GM18511 (cell line): ENCODE measurements around the gene ZBED1.
"Not testable (repeated sequence)": the region's sequence is repeated elsewhere in the genome, so short reads cannot be mapped to it uniquely, and the experiment has no call there.

Experiments used
- ATAC-seq: cut with Tn5 transposase; IDR thresholded peaks from one replicate; pipeline ENCODE4 v1.9.1; 2021; ENCODE audit warnings: mild to moderate bottlenecking, moderate library complexity; ENCODE audit not compliant: unreplicated experiment

Gene ZBED1

DNA sequence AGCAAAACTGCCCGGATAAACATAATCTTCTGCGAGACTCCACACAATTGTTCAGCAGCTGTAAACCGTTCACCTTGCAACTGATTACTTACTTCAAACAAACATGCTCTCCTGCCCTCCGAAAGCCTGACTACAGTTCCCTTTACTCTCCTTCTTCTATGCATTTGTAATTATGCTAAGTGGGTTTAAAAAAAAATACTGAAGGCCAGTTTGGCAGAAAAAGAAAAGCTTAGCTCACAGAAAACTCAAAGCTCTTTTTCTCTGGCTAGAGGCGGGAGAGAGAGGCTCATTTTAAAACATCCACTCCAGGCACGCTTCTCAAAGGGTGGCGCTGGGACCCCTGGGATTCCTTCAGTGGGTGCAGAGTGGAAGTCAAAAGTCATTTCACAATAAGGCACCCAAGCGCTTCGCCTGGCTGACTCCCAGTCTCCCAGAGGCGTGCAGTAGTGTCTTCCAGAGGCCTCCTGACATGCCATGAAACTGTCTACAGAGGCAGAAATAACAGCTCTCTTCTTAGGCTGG lies 1.9 kb downstream of the ZBED1 start:
- ATAC-seq: no peak

DNA sequence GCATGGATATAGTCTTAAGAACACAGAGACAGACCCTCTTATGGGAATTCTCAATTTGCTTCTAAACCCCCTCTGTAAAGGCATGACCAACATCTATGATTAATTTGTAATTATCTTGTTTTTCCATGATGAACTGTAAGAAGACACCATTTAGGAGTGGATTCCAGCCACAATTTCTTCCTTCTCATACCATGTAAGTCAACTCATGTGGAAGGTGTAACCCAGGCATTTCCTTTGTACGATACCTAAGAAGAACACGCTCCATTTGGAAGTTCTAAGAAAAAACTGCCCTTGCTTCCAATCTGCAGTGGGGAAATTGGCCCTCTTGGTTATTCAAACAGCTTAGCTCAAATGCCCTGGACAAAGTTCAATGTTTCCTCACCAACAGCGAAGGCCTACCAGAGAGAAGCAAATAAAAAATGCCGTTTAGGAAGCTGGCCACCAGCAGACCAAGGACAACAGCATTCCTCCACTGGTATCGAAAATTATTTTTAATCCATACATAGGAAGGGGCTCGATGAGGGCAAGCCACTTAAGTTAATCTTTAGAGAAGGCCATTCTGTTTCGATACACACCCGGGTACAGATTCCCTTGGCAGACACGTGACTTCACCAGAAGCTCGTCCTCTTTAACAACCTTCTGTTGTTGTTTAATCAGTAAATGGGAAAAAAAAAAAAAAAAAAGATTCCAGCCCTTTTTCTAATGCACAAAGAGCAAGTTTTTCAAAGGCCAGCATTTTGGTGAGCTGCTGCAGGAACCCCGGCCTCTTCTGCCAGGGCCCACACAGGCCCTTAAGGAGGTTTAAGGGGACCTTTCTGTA lies 2.6 kb downstream of the ZBED1 start:
- no peak for ATAC-seq

DNA sequence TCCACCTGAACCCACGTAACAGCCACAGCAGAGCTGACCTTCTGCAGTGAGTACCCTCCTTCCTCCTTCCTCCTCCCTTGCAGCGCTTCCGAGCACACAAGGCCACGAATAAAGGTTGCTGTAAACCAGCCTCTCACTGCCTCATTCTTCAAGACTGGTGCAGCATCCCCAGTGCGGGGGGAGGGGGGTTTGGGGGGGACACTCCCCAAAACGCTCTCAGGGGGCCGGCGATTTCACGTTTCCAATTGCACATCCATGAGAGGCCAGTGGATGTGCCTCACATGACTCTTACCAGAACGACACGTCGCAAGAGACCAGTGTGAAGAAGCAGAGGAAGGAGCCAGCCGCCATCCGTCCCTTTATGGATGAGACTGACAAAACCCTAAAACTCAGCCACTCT lies 5.2 kb downstream of the ZBED1 start:
- ATAC-seq: no peak

DNA sequence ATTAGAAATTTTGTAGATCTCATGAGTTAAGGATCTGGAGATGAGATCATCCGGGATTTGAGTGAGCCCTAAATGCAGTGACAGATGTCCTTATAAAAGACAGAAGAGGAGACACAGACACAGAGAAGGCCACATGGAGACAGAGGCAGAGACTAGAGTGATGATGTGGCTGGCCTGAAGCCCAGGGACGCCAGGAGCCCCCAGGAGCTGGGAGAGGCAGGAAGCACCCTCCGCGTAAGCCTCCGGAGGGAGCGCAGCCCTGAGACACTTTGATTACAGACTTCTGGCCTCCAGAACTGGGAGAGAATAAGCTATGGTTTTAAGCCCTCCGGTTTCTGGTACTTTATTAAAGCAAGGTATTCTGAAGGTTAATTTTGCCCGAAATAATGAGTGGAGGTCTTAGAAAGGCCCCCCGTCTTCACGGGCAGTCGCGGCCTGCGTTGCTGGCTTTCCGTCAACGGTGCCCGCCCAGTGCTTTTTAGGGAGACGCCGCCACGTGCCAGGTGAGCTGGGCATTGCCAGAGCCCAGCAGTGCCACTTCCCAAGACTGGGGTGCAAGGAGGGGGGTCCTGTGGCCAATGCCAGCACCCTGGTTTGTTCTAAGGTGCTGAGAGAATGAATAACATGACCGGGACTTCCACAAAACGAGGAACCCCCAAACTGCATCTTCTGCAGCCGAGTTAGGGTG lies 8.1 kb downstream of the ZBED1 start:
- ATAC-seq: no peak

DNA sequence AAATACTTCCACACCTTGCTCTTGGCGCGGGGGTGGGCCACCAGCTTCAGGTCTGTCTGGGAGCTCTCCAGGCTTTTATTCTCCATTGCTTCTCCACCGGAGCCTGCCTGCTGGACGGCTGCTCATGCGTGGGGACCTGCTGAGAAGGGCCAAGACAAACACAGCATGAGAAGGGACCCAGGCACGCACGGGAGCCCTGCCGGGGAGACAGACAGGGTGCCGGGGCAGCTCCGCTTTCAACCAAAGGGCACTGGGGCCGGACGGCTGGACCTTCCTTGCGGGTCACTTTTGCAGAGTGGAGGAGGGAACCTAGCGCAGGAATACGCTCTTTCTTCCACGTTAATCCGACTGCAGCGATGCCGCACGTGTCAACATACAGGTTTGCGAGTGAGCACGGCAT lies 10.1 kb downstream of the ZBED1 start:
- ATAC-seq: no peak

DNA sequence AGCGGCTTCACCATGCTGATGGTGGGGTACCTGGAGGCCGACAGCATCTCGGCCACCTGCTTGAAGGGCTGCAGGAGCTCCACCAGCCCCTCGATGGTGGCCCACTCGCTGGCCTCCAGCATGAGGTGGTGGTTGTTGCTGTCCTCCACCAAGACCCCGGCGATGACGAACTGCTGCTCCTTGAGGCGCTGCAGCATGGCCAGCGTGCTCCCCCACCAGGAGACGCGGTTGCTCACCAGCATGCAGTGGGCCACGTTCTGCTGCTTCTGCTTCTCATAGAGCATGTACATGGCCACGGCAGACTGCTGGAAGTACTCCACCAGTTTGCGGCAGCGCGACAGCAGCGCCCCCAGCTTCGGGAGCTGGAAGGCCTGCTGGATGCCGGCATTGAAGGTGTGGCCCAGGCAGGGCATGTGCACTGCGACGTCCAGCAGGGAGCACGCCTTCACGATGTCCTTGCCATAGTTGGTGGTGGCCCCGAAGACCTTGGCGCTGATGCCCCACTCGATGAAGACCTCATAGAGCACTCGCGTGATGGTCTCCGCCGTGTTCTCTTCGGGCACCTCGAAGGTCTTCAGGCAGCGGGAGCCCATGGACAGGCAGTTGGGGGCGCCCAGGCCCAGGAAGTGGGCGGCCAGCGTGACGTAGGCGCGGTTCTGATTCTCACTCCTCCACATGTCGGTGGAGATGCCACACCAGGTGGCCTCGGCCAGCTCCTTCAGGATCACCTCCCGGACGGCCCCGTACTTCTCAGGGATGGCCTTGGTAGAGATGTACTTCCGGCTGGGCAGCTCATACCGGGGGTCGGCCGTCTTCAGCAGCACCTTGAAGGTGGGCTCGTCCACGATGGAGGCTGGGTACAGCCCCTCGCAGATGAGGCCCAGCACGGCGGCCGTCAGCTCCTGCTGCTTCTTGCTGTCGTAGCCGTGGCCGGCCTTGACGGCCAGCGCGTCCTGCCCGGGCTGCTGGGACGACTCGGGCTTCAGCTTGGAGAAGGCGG lies 11.0 kb downstream of the ZBED1 start:
- no peak for ATAC-seq

DNA sequence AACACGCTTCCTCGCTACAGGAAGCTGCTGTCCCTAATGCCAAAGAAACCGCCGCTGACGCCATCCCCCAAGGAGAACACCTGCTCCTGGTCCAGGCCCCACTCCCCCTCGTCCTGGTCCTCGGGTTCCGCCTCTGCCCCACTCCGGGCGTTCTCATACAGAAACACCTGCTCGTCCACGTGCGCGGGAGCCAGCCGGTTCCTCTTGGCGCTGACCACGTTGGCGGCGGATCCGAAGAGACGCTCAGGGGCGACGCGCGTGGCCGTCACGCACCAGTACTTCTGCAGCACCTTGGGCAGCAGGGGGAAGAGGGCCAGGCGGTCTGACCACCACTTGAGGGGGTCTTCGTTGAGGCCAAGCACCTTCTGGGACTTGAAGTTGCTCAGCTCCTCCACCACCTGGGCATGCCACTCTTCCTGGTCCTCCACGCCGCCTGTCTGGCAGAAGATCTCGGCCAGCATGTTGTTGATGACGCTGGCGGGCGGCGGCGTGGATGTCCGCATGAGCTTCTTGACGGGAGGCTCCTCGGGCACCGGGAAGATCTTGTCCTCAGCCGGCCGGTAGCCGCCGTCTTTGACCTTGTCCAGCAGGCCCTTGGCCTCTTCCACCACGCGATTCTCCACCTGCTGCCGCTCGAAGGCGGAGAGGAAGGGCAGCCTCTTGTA lies 12.0 kb downstream of the ZBED1 start:
- ATAC-seq: no peak

DNA sequence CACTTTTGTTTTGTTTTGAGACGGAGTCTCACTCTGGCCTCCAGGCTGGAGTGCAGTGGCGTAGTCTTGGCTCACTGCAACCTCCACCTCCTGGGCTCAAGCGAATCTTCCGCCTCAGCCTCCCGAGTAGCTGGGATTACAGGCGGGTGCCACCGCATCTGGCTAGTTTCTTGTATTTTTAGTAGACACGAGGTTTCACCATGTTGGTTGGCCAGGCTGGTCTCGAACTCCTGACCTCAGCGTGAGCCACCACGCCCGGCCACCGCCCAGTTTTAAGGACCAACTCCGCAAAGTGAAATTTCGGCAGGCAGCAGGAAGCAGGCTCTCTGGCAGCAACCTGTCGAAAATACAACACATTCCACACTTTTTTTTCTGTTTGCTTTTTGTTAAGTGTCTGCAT lies 13.4 kb downstream of the ZBED1 start:
- ATAC-seq: no peak

DNA sequence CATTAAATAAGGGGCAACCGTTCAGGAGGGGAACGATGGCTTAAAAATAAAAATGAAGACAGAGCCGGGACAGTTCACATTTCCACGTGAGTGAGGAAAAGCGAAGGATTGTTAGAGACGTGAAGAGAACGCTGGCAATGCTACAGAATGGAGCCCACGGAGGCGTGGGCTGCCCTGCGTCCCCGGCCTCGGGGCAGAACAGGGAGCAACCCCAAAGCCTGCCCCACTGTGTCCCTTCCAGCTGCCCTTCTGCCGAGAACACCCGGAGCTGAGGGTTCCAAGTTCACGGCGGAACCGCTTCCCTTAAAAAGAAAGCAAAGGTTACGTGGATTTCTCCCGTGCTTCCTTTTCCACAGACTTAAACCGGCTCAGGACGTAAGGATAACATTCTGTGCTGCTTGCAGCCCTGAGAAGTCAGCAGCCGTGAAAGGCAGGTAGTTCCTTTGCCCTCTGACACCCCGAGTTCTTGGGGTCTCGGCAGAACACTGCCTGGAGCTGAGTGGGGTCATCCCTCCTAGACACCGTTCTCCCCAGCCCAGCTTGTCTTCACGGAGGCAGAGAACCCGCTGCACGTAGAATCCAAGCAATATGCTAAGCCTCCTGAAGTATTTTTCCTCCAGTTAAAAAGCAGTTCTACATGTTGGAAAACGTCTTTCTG lies 14.2 kb downstream of the ZBED1 start:
- no peak for ATAC-seq

DNA sequence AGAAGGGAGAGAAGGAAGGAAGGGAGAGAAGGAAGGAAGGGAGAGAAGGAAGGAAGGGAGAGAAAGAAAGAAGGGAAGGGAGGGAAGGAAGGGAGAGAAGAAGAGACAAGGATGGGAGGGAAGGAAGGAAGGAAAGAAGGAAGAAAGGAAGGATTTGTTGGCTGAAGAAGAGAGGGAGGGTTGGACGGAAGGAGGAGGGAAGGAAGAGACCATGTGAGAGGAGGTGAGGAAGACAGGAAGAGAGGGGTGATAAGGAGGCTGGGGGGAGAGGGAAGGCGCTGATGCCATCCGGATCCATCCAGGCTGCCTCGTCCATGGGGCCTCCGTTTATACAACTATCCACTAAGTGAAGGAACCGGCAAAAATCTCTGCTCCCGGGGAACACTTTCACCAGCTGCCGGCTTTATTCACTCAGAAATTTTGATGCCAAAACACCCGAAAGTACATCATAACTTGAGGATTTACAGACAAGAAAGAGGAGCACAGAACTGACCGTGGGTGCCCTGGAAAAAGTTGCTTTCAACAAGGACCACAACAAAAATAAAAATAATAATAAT lies 14.9 kb downstream of the ZBED1 start:
- no peak for ATAC-seq

DNA sequence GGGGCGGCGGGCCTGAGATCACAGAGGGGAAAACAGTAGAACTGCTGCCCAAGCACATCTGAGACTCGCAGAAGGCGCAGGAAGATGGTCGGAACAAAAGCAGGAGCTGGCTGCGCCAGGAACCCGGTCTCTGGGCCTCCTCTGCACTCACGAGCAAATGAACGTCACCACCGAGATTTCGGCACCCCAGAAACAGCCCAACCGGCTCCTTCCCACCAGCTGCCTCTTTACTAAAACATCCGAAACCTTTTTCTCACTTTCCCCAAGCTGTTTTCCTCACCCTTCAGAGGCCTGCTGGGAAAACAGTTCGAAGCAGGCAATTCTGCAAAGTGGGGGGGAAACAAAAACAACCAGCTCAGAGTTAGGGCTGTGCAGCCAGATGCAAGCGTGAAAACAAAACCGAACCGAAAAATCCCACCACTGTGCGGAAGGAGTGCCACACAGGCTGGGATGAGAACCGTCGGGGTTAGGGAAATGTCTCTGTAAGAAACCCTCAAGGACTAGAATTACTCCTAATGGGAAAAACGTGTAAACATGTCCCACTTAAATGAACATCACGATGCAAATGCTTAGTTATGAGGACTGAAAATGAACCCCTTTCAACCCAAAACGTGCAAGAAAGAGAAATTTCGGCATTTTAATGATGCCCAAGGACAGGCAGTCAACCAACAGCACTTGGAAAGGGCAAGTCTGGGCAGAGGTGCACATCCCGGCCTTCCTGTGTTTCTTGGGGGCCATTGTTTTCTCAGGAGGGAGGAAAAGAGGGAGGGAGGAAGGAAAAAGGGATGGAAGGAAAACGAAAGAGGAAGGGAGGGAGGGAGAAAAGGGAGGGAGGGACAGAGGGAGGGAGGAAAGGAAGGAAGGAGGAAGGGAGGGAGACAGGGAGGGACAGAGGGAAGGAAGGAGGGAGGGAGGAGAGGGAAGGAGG lies 15.8 kb downstream of the ZBED1 start:
- ATAC-seq: no peak

DNA sequence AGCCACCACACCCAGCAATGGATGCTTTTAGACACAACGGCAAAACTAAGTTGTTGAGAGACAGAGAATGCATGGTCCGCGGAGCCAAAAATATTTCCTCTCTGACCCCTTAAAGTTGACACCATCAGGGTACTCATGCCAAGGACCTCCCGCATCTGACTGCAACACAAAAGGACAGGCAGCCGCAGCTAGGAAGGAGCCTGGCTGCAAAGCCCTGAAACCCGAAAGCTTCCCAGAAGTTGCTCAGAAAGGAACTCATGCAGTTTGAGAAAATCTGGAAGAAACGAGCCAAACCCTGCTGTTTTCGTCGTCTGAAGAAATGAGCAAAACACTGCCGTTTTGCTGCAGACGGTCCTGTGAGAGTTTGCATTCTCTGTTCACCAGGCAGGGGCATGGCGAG lies 16.5 kb downstream of the ZBED1 start:
- ATAC-seq: no peak

DNA sequence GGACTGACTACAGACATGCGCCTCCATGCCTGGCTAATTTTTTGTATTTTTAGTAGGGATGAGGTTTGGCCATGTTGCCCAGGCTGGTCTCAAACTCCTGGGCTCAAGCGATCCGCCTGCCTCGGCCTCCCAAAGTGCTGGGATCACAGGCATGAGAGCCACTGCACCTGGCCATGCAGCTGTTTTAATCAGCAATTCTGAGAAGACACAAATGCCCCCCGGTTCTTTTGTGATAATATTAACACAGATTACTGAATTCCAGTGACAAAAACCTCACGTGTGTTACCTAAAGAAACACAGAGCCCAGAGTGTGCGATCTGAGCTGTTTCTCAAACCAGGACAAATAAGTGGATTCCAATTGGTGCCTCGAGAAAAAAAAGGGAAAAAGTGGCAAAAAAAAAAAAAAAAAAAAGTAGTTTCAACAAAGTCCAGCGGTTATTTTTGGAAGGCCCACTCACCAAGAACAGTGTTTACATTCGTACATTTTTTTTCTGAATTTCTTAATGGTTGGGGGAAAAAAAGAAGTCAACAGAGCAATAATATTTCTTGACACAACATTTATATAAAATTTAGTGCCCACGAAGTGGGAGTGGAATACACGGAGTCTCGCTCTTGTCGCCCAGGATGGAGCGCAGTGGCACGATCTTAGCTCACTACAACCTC lies 17.2 kb downstream of the ZBED1 start:
- ATAC-seq: no peak

DNA sequence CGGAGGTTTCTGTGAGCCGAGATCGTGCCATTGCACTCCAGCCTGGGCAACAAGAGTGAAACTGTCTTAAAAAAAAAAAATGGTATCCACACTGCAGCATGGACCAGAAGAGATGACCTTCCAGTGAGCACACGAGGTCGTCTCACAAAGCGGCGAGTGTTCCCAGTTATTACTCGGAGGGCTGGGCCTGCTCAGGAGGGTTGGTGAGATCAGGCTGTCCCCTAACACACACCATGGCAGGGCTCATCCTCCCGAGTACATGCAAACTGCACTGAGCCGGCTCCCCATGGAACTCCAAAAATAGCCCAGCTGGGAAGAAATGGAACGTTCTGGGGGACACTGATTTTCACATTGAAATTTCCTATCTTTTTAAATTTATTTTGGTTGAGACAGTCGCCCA lies 19.2 kb downstream of the ZBED1 start:
- ATAC-seq: not testable (repeated sequence)

DNA sequence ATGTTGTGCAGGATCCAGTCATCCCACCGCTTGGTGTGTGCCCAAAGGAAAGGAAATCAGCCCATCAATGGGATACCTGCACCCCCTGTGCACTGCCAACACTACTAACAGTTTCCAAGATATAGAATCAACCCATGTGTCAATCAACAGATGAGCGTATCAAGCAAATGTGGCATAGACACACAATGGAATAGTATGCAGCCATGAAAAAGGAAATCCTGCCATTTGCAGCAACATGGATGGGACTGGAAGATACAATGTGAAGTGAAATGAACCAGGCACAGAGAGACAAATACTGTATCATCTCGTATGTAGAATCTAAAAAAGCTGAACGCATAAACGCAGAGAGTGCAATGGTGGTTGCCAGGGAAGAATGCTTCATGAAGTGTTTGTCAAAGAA lies 20.8 kb downstream of the ZBED1 start:
- not testable (repeated sequence) for ATAC-seq

DNA sequence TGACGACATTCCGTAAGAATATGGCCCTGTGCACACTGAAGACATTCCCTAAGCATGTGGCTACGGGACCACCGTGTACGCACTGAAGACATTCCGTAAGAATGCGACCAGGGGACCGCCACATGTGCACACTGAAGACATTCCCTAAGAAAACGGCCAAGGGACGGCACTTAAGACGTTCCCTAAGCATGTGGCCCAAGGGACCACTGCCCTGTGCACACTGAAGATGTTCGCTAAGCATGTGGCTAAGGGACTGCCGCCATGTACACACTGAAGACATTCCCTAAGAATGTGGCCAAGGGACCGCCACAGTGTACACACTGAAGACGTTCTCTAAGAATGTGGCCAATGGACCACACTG lies 21.4 kb downstream of the ZBED1 start:
- no peak for ATAC-seq

DNA sequence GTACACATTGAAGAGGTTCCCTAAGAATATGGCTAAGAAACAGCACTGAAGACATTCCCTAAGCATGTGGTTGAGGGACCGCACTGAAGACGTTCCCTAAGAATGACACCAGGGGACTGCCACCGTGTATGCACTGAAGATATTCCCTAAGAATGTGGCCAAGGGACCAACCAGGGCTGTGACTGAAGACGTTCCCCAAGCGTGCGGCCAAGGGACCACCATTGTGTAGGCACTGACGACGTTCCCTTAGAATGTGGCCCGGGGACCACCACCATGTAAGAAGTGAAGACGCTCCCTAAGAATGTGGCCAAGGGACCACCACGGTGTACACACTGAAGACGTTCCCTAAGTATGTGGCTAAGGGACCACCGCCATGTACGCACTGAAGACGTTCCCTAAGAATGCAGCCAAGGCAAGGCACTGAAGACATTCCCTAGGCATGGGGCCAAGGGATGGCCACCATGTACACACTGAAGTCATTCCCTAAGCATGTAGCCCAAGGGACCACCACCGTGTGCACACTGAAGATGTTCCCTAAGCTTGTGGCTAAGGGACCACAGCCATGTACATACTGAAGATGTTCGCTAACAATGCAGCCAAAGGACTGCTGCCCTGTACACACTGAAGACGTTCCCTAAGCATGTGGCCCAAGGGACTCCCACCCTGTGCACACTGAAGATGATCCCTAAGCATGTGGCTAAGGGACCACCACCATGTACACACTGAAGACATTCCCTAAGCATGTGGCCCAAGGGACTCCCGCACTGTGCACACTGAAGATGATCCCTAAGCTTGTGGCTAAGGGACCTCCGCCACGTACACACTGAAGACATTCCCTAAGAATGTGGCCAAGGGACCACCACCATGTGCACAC lies 22.0 kb downstream of the ZBED1 start:
- no peak for ATAC-seq
